ENCODE data around the gene WASHC1.
"Not testable (repeated sequence)": the region's sequence is repeated elsewhere in the genome, so short reads cannot be mapped to it uniquely, and the experiment has no call there.

DNA sequence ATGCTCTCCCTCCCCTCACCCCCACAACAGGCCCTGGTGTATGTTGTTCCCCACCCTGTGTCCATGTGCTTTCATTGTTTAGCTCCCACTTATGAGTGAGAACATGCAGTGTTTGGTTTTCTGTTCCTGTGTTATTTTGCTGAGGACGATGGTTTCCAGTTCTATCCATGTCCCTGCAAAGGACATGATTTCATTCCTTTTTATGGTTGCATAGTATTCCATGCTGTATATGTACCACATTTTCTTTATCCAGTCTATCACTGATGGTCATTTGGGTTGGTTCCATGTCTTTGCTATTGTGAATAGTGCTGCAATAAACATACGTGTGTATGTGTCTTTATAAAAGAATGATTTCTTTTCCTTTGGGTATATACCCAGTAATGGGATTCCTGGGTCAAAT, 12.6 kb upstream of the WASHC1 start:
- TF ChIP-seq, protein P1, sequence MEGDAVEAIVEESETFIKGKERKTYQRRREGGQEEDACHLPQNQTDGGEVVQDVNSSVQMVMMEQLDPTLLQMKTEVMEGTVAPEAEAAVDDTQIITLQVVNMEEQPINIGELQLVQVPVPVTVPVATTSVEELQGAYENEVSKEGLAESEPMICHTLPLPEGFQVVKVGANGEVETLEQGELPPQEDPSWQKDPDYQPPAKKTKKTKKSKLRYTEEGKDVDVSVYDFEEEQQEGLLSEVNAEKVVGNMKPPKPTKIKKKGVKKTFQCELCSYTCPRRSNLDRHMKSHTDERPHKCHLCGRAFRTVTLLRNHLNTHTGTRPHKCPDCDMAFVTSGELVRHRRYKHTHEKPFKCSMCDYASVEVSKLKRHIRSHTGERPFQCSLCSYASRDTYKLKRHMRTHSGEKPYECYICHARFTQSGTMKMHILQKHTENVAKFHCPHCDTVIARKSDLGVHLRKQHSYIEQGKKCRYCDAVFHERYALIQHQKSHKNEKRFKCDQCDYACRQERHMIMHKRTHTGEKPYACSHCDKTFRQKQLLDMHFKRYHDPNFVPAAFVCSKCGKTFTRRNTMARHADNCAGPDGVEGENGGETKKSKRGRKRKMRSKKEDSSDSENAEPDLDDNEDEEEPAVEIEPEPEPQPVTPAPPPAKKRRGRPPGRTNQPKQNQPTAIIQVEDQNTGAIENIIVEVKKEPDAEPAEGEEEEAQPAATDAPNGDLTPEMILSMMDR (IDR thresholded peaks at IDR 0.05), result not testable (repeated sequence)
- TF ChIP-seq POLR2A (IDR thresholded peaks at IDR 0.05), result not testable (repeated sequence)
